Right lobe of liver (tissue), 6 donors: ENCODE results near the gene PER2. TPM values are rescaled to one million over a fixed set of nuclear protein-coding genes. Genes with fewer than 3 reads are reported as not detected.

Experiments
- ATAC-seq, 4 donors: fragments of 200-7000 bp; cut with Tn5 transposase; one replicate each; pipeline ENCODE4 v1.9.1; 2020; ENCODE audit warnings: mild to moderate bottlenecking in 4 of 4, moderate library complexity in 4 of 4
- DNase-seq, 3 donors: peaks; one replicate each; pipeline ENCODE4 v3.0.0-alpha.2; 2020
- H3K27ac ChIP-seq, 3 donors: fragments of 200-600 bp; one replicate each; pipeline ENCODE4 v1.8.0; 2022
- H3K27me3 ChIP-seq, 2 donors: fragments of 200-600 bp; one replicate each; pipeline ENCODE4 v1.8.0; 2022
- H3K36me3 ChIP-seq, 4 donors: fragments of 200-600 bp; sonication (generic) in 1 of 4; one replicate each; pipeline versions ENCODE4 v1.5.1 to v1.8.0; 2017 to 2022; ENCODE audit warnings: control low read depth in 1 of 4
- H3K4me1 ChIP-seq, 4 donors: fragments of 200-600 bp; sonication (generic) in 1 of 4; one replicate each; pipeline versions ENCODE4 v1.5.1 to v1.8.0; 2017 to 2022; ENCODE audit warnings: control low read depth in 1 of 4
- H3K4me3 ChIP-seq, 3 donors: fragments of 200-600 bp; one replicate each; pipeline ENCODE4 v1.8.0; 2022
- H3K9me3 ChIP-seq, 4 donors: fragments of 200-600 bp; sonication (generic) in 1 of 4; one replicate each; pipeline versions ENCODE4 v1.5.1 to v1.8.0; 2017 to 2022; ENCODE audit warnings: control low read depth in 1 of 4
- POLR2A ChIP-seq: fragments of 450-650 bp; IDR thresholded peaks from one replicate; pipeline ENCODE4 v1.6.1; 2017; ENCODE audit warnings: antibody characterized with exemption, mild to moderate bottlenecking
- WGBS: methylation state at CpG from one replicate; pipeline ENCODE4 v1.1.6; 2018; ENCODE audit warnings: low coverage, low lambda C conversion rate; ENCODE audit not compliant: insufficient coverage; ENCODE audit errors: missing lambda C conversion rate; 5-methylcytosine and 5-hydroxymethylcytosine counted together
- intact Hi-C, 2 donors: fragments of 100-400 bp; cut with DNase I; formaldehyde crosslinking; loops; one replicate each; pipeline versions ENCODE4 v1.11.2 to v1.14.1; 2022
- long read RNA-seq: library from polyadenylated mRNA; unstranded; transcript quantifications from one replicate; pipeline ENCODE4 v2.0.0, GENCODE V29; 2019
- total RNA-seq, 6 experiments: library from RNA; depleted of rRNA in 2 of 6; stranded (reverse); fragments of >200 nt in 2 of 6; fragmentation: NEBNext Ultra II Directional in 3 of 6; extraction: Animal tissue kit (Norgen Biotek cat#: 25700) in 3 of 6; gene quantifications; one replicate each; pipeline versions ENCODE4 v1.1.0 to v1.2.4, GENCODE V29; 2016 to 2023
- TF ChIP-seq, protein P1 (sequence below), 4 donors: fragments of 200-600 bp in 3 of 4; fragments of 450-650 bp in 1 of 4; IDR thresholded peaks; one replicate each; pipeline versions ENCODE4 v1.5.1 to v1.8.0; 2016 to 2022; ENCODE audit warnings: antibody characterized with exemption in 4 of 4, mild to moderate bottlenecking in 2 of 4
- donor health status: DM: no; HTN: yes; CAD: no.
- donor health status: DM: no; HTN: no; CAD: no.
- donor health status: DM: no; HTN: no; CAD: no.
- donor health status: DM: no; HTN: yes; CAD: no.
- donor health status: DM: no; HTN: yes; CAD: no.

Gene PER2, protein sequence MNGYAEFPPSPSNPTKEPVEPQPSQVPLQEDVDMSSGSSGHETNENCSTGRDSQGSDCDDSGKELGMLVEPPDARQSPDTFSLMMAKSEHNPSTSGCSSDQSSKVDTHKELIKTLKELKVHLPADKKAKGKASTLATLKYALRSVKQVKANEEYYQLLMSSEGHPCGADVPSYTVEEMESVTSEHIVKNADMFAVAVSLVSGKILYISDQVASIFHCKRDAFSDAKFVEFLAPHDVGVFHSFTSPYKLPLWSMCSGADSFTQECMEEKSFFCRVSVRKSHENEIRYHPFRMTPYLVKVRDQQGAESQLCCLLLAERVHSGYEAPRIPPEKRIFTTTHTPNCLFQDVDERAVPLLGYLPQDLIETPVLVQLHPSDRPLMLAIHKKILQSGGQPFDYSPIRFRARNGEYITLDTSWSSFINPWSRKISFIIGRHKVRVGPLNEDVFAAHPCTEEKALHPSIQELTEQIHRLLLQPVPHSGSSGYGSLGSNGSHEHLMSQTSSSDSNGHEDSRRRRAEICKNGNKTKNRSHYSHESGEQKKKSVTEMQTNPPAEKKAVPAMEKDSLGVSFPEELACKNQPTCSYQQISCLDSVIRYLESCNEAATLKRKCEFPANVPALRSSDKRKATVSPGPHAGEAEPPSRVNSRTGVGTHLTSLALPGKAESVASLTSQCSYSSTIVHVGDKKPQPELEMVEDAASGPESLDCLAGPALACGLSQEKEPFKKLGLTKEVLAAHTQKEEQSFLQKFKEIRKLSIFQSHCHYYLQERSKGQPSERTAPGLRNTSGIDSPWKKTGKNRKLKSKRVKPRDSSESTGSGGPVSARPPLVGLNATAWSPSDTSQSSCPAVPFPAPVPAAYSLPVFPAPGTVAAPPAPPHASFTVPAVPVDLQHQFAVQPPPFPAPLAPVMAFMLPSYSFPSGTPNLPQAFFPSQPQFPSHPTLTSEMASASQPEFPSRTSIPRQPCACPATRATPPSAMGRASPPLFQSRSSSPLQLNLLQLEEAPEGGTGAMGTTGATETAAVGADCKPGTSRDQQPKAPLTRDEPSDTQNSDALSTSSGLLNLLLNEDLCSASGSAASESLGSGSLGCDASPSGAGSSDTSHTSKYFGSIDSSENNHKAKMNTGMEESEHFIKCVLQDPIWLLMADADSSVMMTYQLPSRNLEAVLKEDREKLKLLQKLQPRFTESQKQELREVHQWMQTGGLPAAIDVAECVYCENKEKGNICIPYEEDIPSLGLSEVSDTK (N-terminal part only)
- 10 to 100 TPM in 1 of 6 experiments, 1 to 10 TPM in 5; 4.5 to 12.5 (median 6.1) TPM for total RNA-seq
- long read RNA-seq: 0 reads

DNA sequence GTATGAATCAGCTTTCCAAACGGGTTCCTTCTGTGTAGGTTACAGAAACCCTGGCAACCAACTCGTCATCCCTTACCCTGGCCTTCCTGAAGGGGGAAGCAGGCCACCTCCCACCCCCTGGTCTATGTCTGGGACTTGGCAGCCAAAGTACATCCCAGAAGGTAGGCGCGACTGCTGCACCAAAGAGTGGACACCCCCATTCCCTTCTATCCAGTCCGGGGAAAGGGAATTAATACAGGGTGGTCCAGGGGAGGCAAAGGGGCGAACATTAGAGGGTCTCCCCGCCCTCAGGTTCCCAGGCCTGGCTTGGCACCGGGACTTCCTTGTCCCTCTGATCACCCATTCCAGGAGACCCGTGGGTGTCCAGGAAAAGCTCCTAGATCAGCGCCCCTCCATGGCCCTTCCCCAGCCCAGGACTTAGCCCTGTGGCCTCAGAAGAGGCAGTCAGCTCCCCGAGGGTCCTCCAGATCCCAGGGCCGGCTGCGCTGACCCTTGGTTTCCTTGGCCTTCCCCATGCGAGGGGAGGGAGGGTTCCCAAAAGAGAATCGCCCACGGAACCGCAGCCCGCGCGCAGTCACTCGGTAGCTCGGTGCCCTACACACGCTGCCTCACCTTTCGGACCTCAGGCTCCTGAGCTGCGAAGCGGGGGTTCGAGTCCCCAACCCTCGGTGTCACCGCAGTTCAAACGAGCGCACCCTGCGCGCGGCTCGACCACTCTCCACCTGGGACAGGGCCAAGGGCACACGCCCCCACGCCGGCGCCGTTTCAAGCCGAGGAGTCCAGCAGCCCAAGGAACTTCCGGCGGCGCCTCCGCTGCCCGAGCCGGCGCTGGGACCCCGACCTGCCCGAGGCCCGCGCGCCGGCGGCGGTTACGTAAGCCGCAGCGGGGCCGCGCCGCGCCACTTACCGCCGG is at the start of gene PER2:
Gene PER2 (minus strand): TSS at position 874 of the 913 bp plus-strand sequence. CDS start 10,674 bp downstream, outside the sequence.
- Histone ChIP-seq H3K27me3 (no peaks in the 10 kb centered on the region), H3K9me3 (no peaks in the 10 kb centered on the region), H3K4me1 (peaks cover 0 to 43% (median 14%) of the 10 kb centered on the region in 4 donors), H3K27ac (peak within 1 kb of the TSS; percentile 94 to 99 (median 94)), H3K36me3 (no peaks in the 10 kb centered on the region), H3K4me3 (peak within 1 kb of the TSS; percentile 65 to 74 (median 72))
- TF ChIP-seq, protein P1, sequence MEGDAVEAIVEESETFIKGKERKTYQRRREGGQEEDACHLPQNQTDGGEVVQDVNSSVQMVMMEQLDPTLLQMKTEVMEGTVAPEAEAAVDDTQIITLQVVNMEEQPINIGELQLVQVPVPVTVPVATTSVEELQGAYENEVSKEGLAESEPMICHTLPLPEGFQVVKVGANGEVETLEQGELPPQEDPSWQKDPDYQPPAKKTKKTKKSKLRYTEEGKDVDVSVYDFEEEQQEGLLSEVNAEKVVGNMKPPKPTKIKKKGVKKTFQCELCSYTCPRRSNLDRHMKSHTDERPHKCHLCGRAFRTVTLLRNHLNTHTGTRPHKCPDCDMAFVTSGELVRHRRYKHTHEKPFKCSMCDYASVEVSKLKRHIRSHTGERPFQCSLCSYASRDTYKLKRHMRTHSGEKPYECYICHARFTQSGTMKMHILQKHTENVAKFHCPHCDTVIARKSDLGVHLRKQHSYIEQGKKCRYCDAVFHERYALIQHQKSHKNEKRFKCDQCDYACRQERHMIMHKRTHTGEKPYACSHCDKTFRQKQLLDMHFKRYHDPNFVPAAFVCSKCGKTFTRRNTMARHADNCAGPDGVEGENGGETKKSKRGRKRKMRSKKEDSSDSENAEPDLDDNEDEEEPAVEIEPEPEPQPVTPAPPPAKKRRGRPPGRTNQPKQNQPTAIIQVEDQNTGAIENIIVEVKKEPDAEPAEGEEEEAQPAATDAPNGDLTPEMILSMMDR (IDR thresholded peaks at IDR 0.05): peak in 1 of 4 donors; percentile 5
- no peak for TF ChIP-seq POLR2A
- DNase-seq (peak in 2 of 3 donors; percentile 67 to 74), ATAC-seq (peak; percentile 3 to 18 (median 4))
- 0% methylated on average over 6 of the region's 65 CpGs for WGBS
- intact Hi-C loops: no loop called here

DNA sequence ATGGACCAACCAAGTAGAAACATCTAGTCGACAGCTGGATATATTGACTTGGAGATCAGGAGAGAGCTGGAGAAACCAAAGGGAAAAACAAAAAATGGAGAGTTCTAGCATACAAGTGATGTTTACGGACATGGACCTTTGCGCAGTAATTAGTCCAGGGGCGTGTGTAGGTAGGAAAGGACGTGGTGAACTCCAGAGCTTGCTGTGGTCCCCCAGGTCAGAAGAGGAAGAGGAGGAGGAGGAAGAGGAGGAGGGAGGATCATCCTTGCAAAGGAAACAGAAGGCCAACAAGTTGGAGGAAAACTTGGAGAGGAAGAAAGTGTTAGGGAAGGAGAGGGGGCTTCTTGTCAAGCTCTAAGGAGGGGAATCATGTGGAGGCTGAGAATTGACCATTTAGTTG is 49.4 kb upstream of the PER2 start:
- peaks cover 0 to 6% (median 0%) of the 10 kb centered on the region in 4 donors for H3K4me1 ChIP-seq
- peaks cover 0 to 3% (median 0%) of the 10 kb centered on the region in 4 donors for H3K36me3 ChIP-seq
- no peaks in the 10 kb centered on the region for H3K27me3 ChIP-seq
- no peak overlapping the region for H3K4me3 ChIP-seq
- TF ChIP-seq, protein P1 (IDR thresholded peaks at IDR 0.05): no peak
- no peak for TF ChIP-seq POLR2A
- WGBS: 80% methylated on average over 5 of the region's 5 CpGs
- ATAC-seq (no peak), DNase-seq (no peak)
- intact Hi-C loops: loop anchor here (5.0 kb wide), 2 partner anchors 81 to 86 kb away; no protein-coding TSS in a partner anchor
- no peaks in the 10 kb centered on the region for H3K9me3 ChIP-seq
- H3K27ac ChIP-seq: no peak overlapping the region

DNA sequence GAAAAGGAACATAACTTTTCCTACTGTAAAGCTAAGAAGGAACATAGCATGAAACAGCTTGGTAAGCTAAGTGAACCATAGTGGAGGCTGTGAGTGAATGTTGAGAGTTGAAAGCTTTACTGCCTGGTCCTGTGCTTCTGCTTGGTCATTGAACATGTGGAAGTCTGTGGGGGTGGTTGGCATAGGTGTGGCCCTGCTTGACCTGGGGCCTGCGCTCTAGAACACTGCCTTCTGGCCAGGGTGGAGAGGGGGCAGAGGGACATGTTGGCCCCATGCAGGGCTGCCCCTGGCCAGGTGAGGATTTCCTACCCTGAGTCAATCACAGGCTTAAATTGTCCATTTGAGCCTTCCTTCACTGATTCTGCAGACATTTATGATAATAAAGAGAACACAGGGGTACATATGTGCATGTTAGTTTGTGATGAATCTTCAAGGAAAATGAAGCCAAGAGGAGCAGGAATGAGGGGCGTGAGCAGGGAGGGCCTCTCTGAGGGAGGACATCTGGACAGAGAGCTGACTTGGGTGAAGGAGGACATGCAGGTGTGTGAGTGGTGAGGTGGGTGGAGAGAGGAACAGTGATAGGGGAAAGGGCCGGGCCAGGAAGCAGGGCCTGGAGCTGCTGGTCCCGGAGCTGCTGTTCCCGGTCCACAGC is 48.5 kb upstream of the PER2 start:
- no peak overlapping the region for H3K27ac ChIP-seq
- peaks cover 0 to 6% (median 0%) of the 10 kb centered on the region in 4 donors for H3K4me1 ChIP-seq
- H3K4me3 ChIP-seq: no peak overlapping the region
- no peak for DNase-seq
- no peak for ATAC-seq
- intact Hi-C loops: loop anchor here (5.0 kb wide), 2 partner anchors 80 to 85 kb away; no protein-coding TSS in a partner anchor
- no peaks in the 10 kb centered on the region for H3K9me3 ChIP-seq
- no peaks in the 10 kb centered on the region for H3K27me3 ChIP-seq
- 94% methylated on average over 5 of the region's 5 CpGs for WGBS
- TF ChIP-seq, protein P1 (IDR thresholded peaks at IDR 0.05): no peak
- no peak for TF ChIP-seq POLR2A
- peaks cover 0 to 3% (median 0%) of the 10 kb centered on the region in 4 donors for H3K36me3 ChIP-seq
